Small intestine (tissue), 7 donors: ENCODE data around the gene TGM4. TPM values are rescaled to one million over a fixed set of nuclear protein-coding genes. Genes with fewer than 3 reads are reported as not detected.

ENCODE experiments used
- DNase-seq, 2 donors: peaks; one replicate each; pipeline versions ENCODE4 v3.0.0 to v3.0.0-alpha.2; 2013
- FAIRE-seq: peaks from 2 replicates; lab custom pipeline; 2012; peaks lifted over from hg19 to GRCh38; lab: Jason Lieb, UNC
- H3K27ac ChIP-seq, 3 donors: one replicate each; pipeline ENCODE4 v1.5.1; 2013; ENCODE audit warnings: low read length in 2 of 3, mild to moderate bottlenecking in 2 of 3, control low read depth in 1 of 3, inconsistent platforms in 1 of 3, low read depth in 1 of 3, moderate library complexity in 1 of 3
- H3K27me3 ChIP-seq, 3 donors: one replicate each; pipeline ENCODE4 v1.6.1; 2013; ENCODE audit warnings: low read length in 3 of 3, inconsistent platforms in 1 of 3; ENCODE audit not compliant: control insufficient read depth in 3 of 3, insufficient read depth in 3 of 3
- H3K36me3 ChIP-seq, 3 donors: one replicate each; pipeline ENCODE4 v1.6.1; 2013; ENCODE audit warnings: low read length in 3 of 3, inconsistent platforms in 1 of 3, low read depth in 1 of 3, mild to moderate bottlenecking in 1 of 3, moderate library complexity in 1 of 3; ENCODE audit not compliant: control insufficient read depth in 3 of 3, insufficient read depth in 2 of 3
- H3K4me1 ChIP-seq, 3 donors: one replicate each; pipeline ENCODE4 v1.6.1; 2013; ENCODE audit warnings: low read length in 2 of 3, inconsistent platforms in 1 of 3, low read depth in 1 of 3, mild to moderate bottlenecking in 1 of 3, moderate library complexity in 1 of 3; ENCODE audit not compliant: control insufficient read depth in 3 of 3, insufficient read depth in 2 of 3
- H3K4me3 ChIP-seq, 3 donors: one replicate each; pipeline ENCODE4 v1.5.1; 2013; ENCODE audit warnings: low read length in 3 of 3, control low read depth in 1 of 3, inconsistent platforms in 1 of 3, low read depth in 1 of 3, mild to moderate bottlenecking in 1 of 3, moderate library complexity in 1 of 3
- H3K9me3 ChIP-seq, 2 donors: one replicate each; pipeline ENCODE4 v1.6.1; 2013; ENCODE audit warnings: low read depth in 1 of 2, low read length in 1 of 2; ENCODE audit not compliant: control insufficient read depth in 2 of 2, insufficient read depth in 1 of 2
- WGBS, 3 donors: extraction: QIAGEN DNeasy Blood & Tissue Kit; methylation state at CpG; one replicate each; pipeline ENCODE4 v1.1.7; 2013; 5-methylcytosine and 5-hydroxymethylcytosine counted together
- polyA plus RNA-seq, 4 donors: library from polyadenylated mRNA; stranded (reverse) in 3 of 4; unstranded in 1 of 4; fragments of 200-250 nt in 3 of 4; fragments of 120-200 nt in 1 of 4; gene quantifications; one replicate each; pipeline versions ENCODE4 v1.2.1 to v1.2.3, GENCODE V29; 2013
- donor health status: healthy with polysubstance abuse.
- donor health status: control.
- donor health status: control.
- donor health status: Bipolar disorder and iron deficiency.
- donor health status: healthy.

The TGM4 gene
- polyA plus RNA-seq, 4 donors: 0.04 TPM; not detected in 3

- no peaks in the 10 kb centered on the region for H3K4me1 ChIP-seq
- DNase-seq: no peak
- H3K9me3 ChIP-seq: no peaks in the 10 kb centered on the region
- WGBS, 3 donors: 56 to 70% (median 67%) methylated on average over 13 of the region's 13 CpGs
- no peak for FAIRE-seq
- no peaks in the 10 kb centered on the region for H3K36me3 ChIP-seq
- peaks cover 0 to 2% (median 2%) of the 10 kb centered on the region in 3 donors for H3K27me3 ChIP-seq
- no peak overlapping the region for H3K4me3 ChIP-seq
- H3K27ac ChIP-seq: no peak overlapping the region
Measured at GRCh38 chr3:44899683-44900367, 25.4 kb downstream of the TGM4 start.

GRCh38 chr3:44902628-44903027, 28.2 kb downstream of the TGM4 start:
- no peaks in the 10 kb centered on the region for H3K36me3 ChIP-seq
- no peaks in the 10 kb centered on the region for H3K4me1 ChIP-seq
- H3K27me3 ChIP-seq: peaks cover 0 to 2% (median 2%) of the 10 kb centered on the region in 3 donors
- FAIRE-seq: no peak
- no peak for DNase-seq
- no peak overlapping the region for H3K27ac ChIP-seq
- WGBS, 3 donors: 48 to 64% (median 56%) methylated on average over 4 of the region's 4 CpGs
- H3K4me3 ChIP-seq: no peak overlapping the region
- no peaks in the 10 kb centered on the region for H3K9me3 ChIP-seq

GRCh38 chr3:44903314-44903713, 28.9 kb downstream of the TGM4 start:
- DNase-seq: no peak
- no peaks in the 10 kb centered on the region for H3K36me3 ChIP-seq
- H3K4me3 ChIP-seq: no peak overlapping the region
- no peaks in the 10 kb centered on the region for H3K4me1 ChIP-seq
- H3K9me3 ChIP-seq: peaks cover 0 to 2% of the 10 kb centered on the region in 2 donors
- no peak for FAIRE-seq
- 34 to 58% (median 42%) methylated on average over 2 of the region's 2 CpGs for WGBS, 3 donors
- no peak overlapping the region for H3K27ac ChIP-seq
- H3K27me3 ChIP-seq: peaks cover 0 to 2% (median 2%) of the 10 kb centered on the region in 3 donors

- FAIRE-seq (no peak), DNase-seq (no peak)
- peaks cover 0 to 2% (median 0%) of the 10 kb centered on the region in 3 donors for H3K27me3 ChIP-seq
- no peak overlapping the region for H3K4me3 ChIP-seq
- H3K27ac ChIP-seq: no peak overlapping the region
- WGBS, 3 donors: 90 to 96% (median 94%) methylated on average over 15 of the region's 15 CpGs
- H3K36me3 ChIP-seq: no peaks in the 10 kb centered on the region
- H3K4me1 ChIP-seq: no peaks in the 10 kb centered on the region
- peaks cover 0 to 3% of the 10 kb centered on the region in 2 donors for H3K9me3 ChIP-seq
Measured at GRCh38 chr3:44903751-44904150, 29.3 kb downstream of the TGM4 start.

GRCh38 chr3:44905446-44906157, 31.2 kb downstream of the TGM4 start:
- peaks cover 0 to 5% of the 10 kb centered on the region in 2 donors for H3K9me3 ChIP-seq
- no peaks in the 10 kb centered on the region for H3K4me1 ChIP-seq
- DNase-seq (no peak), FAIRE-seq (no peak)
- no peaks in the 10 kb centered on the region for H3K36me3 ChIP-seq
- 68 to 85% (median 84%) methylated on average over 3 of the region's 3 CpGs for WGBS, 3 donors
- no peak overlapping the region for H3K4me3 ChIP-seq
- H3K27ac ChIP-seq: no peak overlapping the region
- H3K27me3 ChIP-seq: peaks cover 0 to 7% (median 0%) of the 10 kb centered on the region in 3 donors

GRCh38 chr3:44906997-44907396, 32.6 kb downstream of the TGM4 start:
- peaks cover 0 to 7% (median 0%) of the 10 kb centered on the region in 3 donors for H3K27me3 ChIP-seq

GRCh38 chr3:44907612-44908011, 33.2 kb downstream of the TGM4 start:
- H3K27me3 ChIP-seq: peaks cover 0 to 7% (median 0%) of the 10 kb centered on the region in 3 donors
- FAIRE-seq (no peak), DNase-seq (no peak)
- no peak overlapping the region for H3K4me3 ChIP-seq
- H3K9me3 ChIP-seq: peaks cover 0 to 5% of the 10 kb centered on the region in 2 donors
- 62 to 71% (median 69%) methylated on average over 4 of the region's 4 CpGs for WGBS, 3 donors
- H3K4me1 ChIP-seq: no peaks in the 10 kb centered on the region
- no peak overlapping the region for H3K27ac ChIP-seq
- no peaks in the 10 kb centered on the region for H3K36me3 ChIP-seq

More at GRCh38 chr3:44906997-44907396, 32.6 kb downstream of the TGM4 start:
- Histone ChIP-seq H3K36me3 (no peaks in the 10 kb centered on the region), H3K4me1 (no peaks in the 10 kb centered on the region), H3K27ac (no peak overlapping the region), H3K9me3 (peaks cover 0 to 5% of the 10 kb centered on the region in 2 donors), H3K4me3 (no peak overlapping the region)
- no peak for FAIRE-seq
- DNase-seq: no peak
- 74 to 89% (median 87%) methylated on average over 4 of the region's 4 CpGs for WGBS, 3 donors

- DNase-seq (no peak), FAIRE-seq (no peak)
- Histone ChIP-seq H3K4me3 (no peak overlapping the region), H3K9me3 (peaks cover 0 to 5% of the 10 kb centered on the region in 2 donors), H3K4me1 (no peaks in the 10 kb centered on the region), H3K36me3 (no peaks in the 10 kb centered on the region), H3K27me3 (peaks cover 0 to 4% (median 0%) of the 10 kb centered on the region in 3 donors), H3K27ac (no peak overlapping the region)
- 31 to 45% (median 44%) methylated on average over 2 of the region's 2 CpGs for WGBS, 3 donors
Measured at GRCh38 chr3:44909063-44909462, 34.7 kb downstream of the TGM4 start.
